H1 (cell line): ENCODE results near the gene CRELD1. TPM values are rescaled to one million over a fixed set of nuclear protein-coding genes. Genes with fewer than 3 reads are reported as not detected.

Source experiments
- CTCF ChIA-PET: fragments of 300-600 bp; sonication (Branson Sonifier 250); formaldehyde crosslinking; loops from one replicate; lab custom pipeline; 2021; ENCODE audit not compliant: partially characterized antibody; lab: Charles Lee
- POLR2A ChIA-PET: fragments of 300-600 bp; sonication (Branson Sonifier 250); formaldehyde crosslinking; loops from one replicate; lab custom pipeline; 2021; ENCODE audit warnings: inconsistent platforms; ENCODE audit not compliant: partially characterized antibody; lab: Charles Lee
- DNase-seq, 2 experiments: peaks; one replicate each; pipeline versions ENCODE4 v3.0.0 to v3.0.0-alpha.2; 2010 to 2022; ENCODE audit warnings: low spot score in 2 of 2, low read depth in 1 of 2, mixed read lengths in 1 of 2
- FAIRE-seq: peaks from 2 replicates; lab custom pipeline; 2011; peaks lifted over from hg19 to GRCh38; lab: Jason Lieb, UNC
- H2AFZ ChIP-seq: 2 replicates; pipeline ENCODE4 v1.8.1; 2012; ENCODE audit warnings: low read length, inconsistent platforms
- H2AK5ac ChIP-seq: 2 replicates; pipeline ENCODE4 v1.6.1; 2013; ENCODE audit warnings: low read depth, low read length
- H2BK120ac ChIP-seq: replicated peaks from 2 replicates; pipeline ENCODE3; 2013; ENCODE audit warnings: low read depth, low read length, inconsistent platforms
- H2BK12ac ChIP-seq: 2 replicates; pipeline ENCODE4 v1.6.1; 2013; ENCODE audit warnings: low read depth, low read length
- H2BK15ac ChIP-seq: 2 replicates; pipeline ENCODE4 v1.6.1; 2013; ENCODE audit warnings: low read length
- H2BK20ac ChIP-seq: 2 replicates; pipeline ENCODE4 v1.6.1; 2013; ENCODE audit warnings: low read length
- H2BK5ac ChIP-seq: 2 replicates; pipeline ENCODE4 v1.6.1; 2013; ENCODE audit warnings: low read depth, low read length
- H3K14ac ChIP-seq: 2 replicates; pipeline ENCODE4 v1.6.1; 2013; ENCODE audit warnings: inconsistent platforms; ENCODE audit not compliant: insufficient read length
- H3K18ac ChIP-seq: 2 replicates; pipeline ENCODE4 v1.6.1; 2013; ENCODE audit warnings: low read length; ENCODE audit errors: extremely low read depth
- H3K23ac ChIP-seq: 2 replicates; pipeline ENCODE4 v1.6.1; 2013; ENCODE audit warnings: inconsistent platforms; ENCODE audit not compliant: insufficient read length
- H3K23me2 ChIP-seq: 2 replicates; pipeline ENCODE4 v1.6.1; 2013; ENCODE audit warnings: low read depth, low read length
- H3K27ac ChIP-seq: 2 replicates; pipeline ENCODE4 v1.6.1; 2011; ENCODE audit warnings: low read depth, low read length, inconsistent platforms
- H3K27me3 ChIP-seq, 4 experiments: replicated peaks in 1 of 4; 1 replicate in 1 of 4; 2 replicates in 3 of 4; pipeline versions ENCODE4 v1.6.1 to v1.8.1; 2011 to 2013; ENCODE audit warnings: low read length in 3 of 4, mild to moderate bottlenecking in 3 of 4, inconsistent platforms in 2 of 4, mixed read lengths in 2 of 4, moderate library complexity in 1 of 4; ENCODE audit not compliant: control insufficient read depth in 3 of 4, insufficient read depth in 3 of 4; ENCODE audit errors: extremely low read depth in 1 of 4
- H3K36me3 ChIP-seq, 4 experiments: 2 replicates each; pipeline versions ENCODE4 v1.6.1 to v1.8.1; 2011 to 2013; ENCODE audit warnings: mild to moderate bottlenecking in 4 of 4, low read length in 3 of 4, moderate library complexity in 2 of 4, control low read depth in 1 of 4, inconsistent platforms in 1 of 4; ENCODE audit not compliant: insufficient read depth in 4 of 4, control insufficient read depth in 2 of 4
- H3K4ac ChIP-seq: replicated peaks from 2 replicates; pipeline ENCODE3; 2013; ENCODE audit warnings: low read length, low read depth, mixed read lengths, inconsistent platforms; ENCODE audit not compliant: insufficient read length
- H3K4me1 ChIP-seq, 4 experiments: replicated peaks in 1 of 4; 1 replicate in 1 of 4; 2 replicates in 3 of 4; pipeline versions ENCODE4 v1.6.1 to v1.8.1; 2011 to 2013; ENCODE audit warnings: low read length in 3 of 4, inconsistent platforms in 2 of 4, mixed read lengths in 1 of 4; ENCODE audit not compliant: insufficient read depth in 4 of 4, control insufficient read depth in 3 of 4
- H3K4me2 ChIP-seq, 2 experiments: 2 replicates each; pipeline versions ENCODE4 v1.6.1 to v1.8.1; 2011 to 2013; ENCODE audit warnings: low read depth in 2 of 2, low read length in 2 of 2, control low read depth in 1 of 2, inconsistent platforms in 1 of 2, mild to moderate bottlenecking in 1 of 2; ENCODE audit not compliant: insufficient read depth in 1 of 2
- H3K4me3 ChIP-seq, 4 experiments: fragments of 200-600, 300-600 bp in 1 of 4; sonication (generic), shearing (Covaris generic), sonication (Bioruptor Twin) in 1 of 4; 2 replicates each; pipeline versions ENCODE4 v1.5.1 to v1.8.1; 2011 to 2016; ENCODE audit warnings: low read length in 4 of 4, low read depth in 3 of 4, control low read depth in 2 of 4, inconsistent platforms in 2 of 4, mild to moderate bottlenecking in 2 of 4, mixed read lengths in 1 of 4, moderate library complexity in 1 of 4; ENCODE audit not compliant: insufficient read depth in 2 of 4; ENCODE audit errors: extremely low read depth in 1 of 4
- H3K56ac ChIP-seq: replicated peaks from 2 replicates; pipeline ENCODE3; 2013; ENCODE audit warnings: low read depth, mild to moderate bottlenecking, mixed read lengths, low read length, inconsistent platforms; ENCODE audit not compliant: insufficient read length
- H3K79me1 ChIP-seq: 2 replicates; pipeline ENCODE4 v1.6.1; 2013; ENCODE audit warnings: low read depth, low read length, control low read depth
- H3K79me2 ChIP-seq, 2 experiments: 2 replicates each; pipeline versions ENCODE4 v1.6.1 to v1.8.1; 2012 to 2013; ENCODE audit warnings: low read length in 2 of 2, mild to moderate bottlenecking in 2 of 2, inconsistent platforms in 1 of 2; ENCODE audit not compliant: insufficient read depth in 2 of 2, control insufficient read depth in 1 of 2
- H3K9ac ChIP-seq, 4 experiments: replicated peaks in 1 of 4; 1 replicate in 1 of 4; 2 replicates in 3 of 4; pipeline versions ENCODE4 v1.6.1 to v1.8.1; 2011 to 2013; ENCODE audit warnings: low read depth in 3 of 4, low read length in 3 of 4, control low read depth in 2 of 4, mild to moderate bottlenecking in 2 of 4, moderate library complexity in 2 of 4, inconsistent platforms in 1 of 4; ENCODE audit errors: extremely low read depth in 1 of 4
- H3K9me3 ChIP-seq, 2 experiments: 2 replicates each; pipeline versions ENCODE4 v1.6.1 to v1.8.1; 2012 to 2013; ENCODE audit warnings: mild to moderate bottlenecking in 2 of 2, moderate library complexity in 2 of 2, control low read depth in 1 of 2, inconsistent platforms in 1 of 2, low read depth in 1 of 2, low read length in 1 of 2, mixed read lengths in 1 of 2; ENCODE audit not compliant: insufficient read depth in 2 of 2
- H4K20me1 ChIP-seq, 2 experiments: replicated peaks in 1 of 2; 2 replicates each; pipeline versions ENCODE3 to v1.8.1; 2011 to 2013; ENCODE audit warnings: inconsistent platforms in 2 of 2, low read length in 2 of 2, mild to moderate bottlenecking in 1 of 2; ENCODE audit not compliant: insufficient read depth in 2 of 2, control insufficient read depth in 1 of 2
- H4K5ac ChIP-seq: 2 replicates; pipeline ENCODE4 v1.6.1; 2013; ENCODE audit warnings: low read length, low read depth, mixed read lengths, inconsistent platforms; ENCODE audit not compliant: insufficient read length
- H4K8ac ChIP-seq: 2 replicates; pipeline ENCODE4 v1.8.0; 2013; ENCODE audit warnings: mild to moderate bottlenecking, moderate library complexity, low read length, inconsistent platforms; ENCODE audit not compliant: insufficient read depth; ENCODE audit errors: extremely low read depth
- H4K91ac ChIP-seq: replicated peaks from 2 replicates; pipeline ENCODE3; 2013; ENCODE audit warnings: low read length, mixed read lengths, inconsistent platforms; ENCODE audit not compliant: insufficient read length
- BACH1 ChIP-seq: IDR thresholded peaks from 2 replicates; pipeline ENCODE4 v1.6.1; 2012; ENCODE audit warnings: low read length, improper control_type of control experiment
- CTCF ChIP-seq, 3 experiments: IDR thresholded peaks; 1 replicate in 2 of 3; 2 replicates in 1 of 3; pipeline versions ENCODE4 v1.5.1 to v1.6.1; 2011; ENCODE audit warnings: low read length in 3 of 3, mild to moderate bottlenecking in 3 of 3, inconsistent platforms in 2 of 3, low read depth in 1 of 3, moderate library complexity in 1 of 3; ENCODE audit not compliant: insufficient read depth in 1 of 3; ENCODE audit errors: control extremely low read depth in 1 of 3
- JUN ChIP-seq: IDR thresholded peaks from 2 replicates; pipeline ENCODE4 v1.6.1; 2011; ENCODE audit warnings: low read depth, mild to moderate bottlenecking, improper control_type of control experiment, low read length
- KDM1A ChIP-seq: fragments of 200-600, 300-600 bp; sonication (generic); IDR thresholded peaks from 2 replicates; pipeline ENCODE4 v1.7.1; 2016; ENCODE audit warnings: mild to moderate bottlenecking, low read length, borderline replicate concordance
- NANOG ChIP-seq: IDR thresholded peaks from 2 replicates; pipeline ENCODE4 v1.6.1; 2011; ENCODE audit warnings: low read length, low read depth, mild to moderate bottlenecking, inconsistent platforms; ENCODE audit not compliant: insufficient read depth, poor library complexity, severe bottlenecking
- RBBP5 ChIP-seq: IDR thresholded peaks from 2 replicates; pipeline ENCODE4 v1.7.1; 2012; ENCODE audit warnings: low read depth, mild to moderate bottlenecking, inconsistent platforms, low read length, moderate library complexity, borderline replicate concordance
- SIN3A ChIP-seq, 2 experiments: IDR thresholded peaks in 1 of 2; conservative IDR thresholded peaks in 1 of 2; 2 replicates each; pipeline ENCODE4 v1.6.1; 2011 to 2012; ENCODE audit warnings: low read length in 2 of 2, improper control_type of control experiment in 1 of 2, low read depth in 1 of 2, mild to moderate bottlenecking in 1 of 2
- SP2 ChIP-seq: IDR thresholded peaks from 2 replicates; pipeline ENCODE4 v1.6.1; 2012; ENCODE audit warnings: mild to moderate bottlenecking, low read length, inconsistent platforms
- SUZ12 ChIP-seq: fragments of 200-600 bp; sonication (generic); IDR thresholded peaks from 2 replicates; pipeline ENCODE4 v1.6.1; 2012; ENCODE audit warnings: mild to moderate bottlenecking, inconsistent platforms, low read length, moderate library complexity, mixed read lengths
- YY1 ChIP-seq: IDR thresholded peaks from 2 replicates; pipeline ENCODE4 v1.6.1; 2011; ENCODE audit warnings: low read depth, mild to moderate bottlenecking, low read length
- WGBS, 2 experiments: shearing (Covaris generic) in 1 of 2; methylation state at CpG; one replicate each; pipeline versions ENCODE4 v1.1.6 to v1.1.7; 2013 to 2015; ENCODE audit warnings: low lambda C conversion rate in 2 of 2, mixed read lengths in 2 of 2, inconsistent platforms in 1 of 2, low coverage in 1 of 2, missing lambda C conversion rate in 1 of 2; ENCODE audit not compliant: insufficient replicate concordance in 2 of 2, insufficient coverage in 1 of 2, insufficient read length in 1 of 2; ENCODE audit errors: extremely low coverage in 1 of 2, missing lambda C conversion rate in 1 of 2; 5-methylcytosine and 5-hydroxymethylcytosine counted together
- polyA plus RNA-seq, 7 experiments: library from polyadenylated mRNA; depleted of rRNA in 3 of 7; stranded (reverse) in 5 of 7; unstranded in 2 of 7; fragments of >200 nt in 5 of 7; fragments of 200-250 nt in 2 of 7; gene quantifications; 1 replicate in 5 of 7; 2 replicates in 1 of 7; 4 replicates in 1 of 7; pipeline versions ENCODE4 v1.2.1 to v1.2.3, GENCODE V29; 2011 to 2013; ENCODE audit warnings: missing spikeins in 2 of 7, mixed read lengths in 2 of 7
- total RNA-seq: library from RNA; stranded (reverse); fragmentation: NEBNext Ultra II Directional; extraction: Animal tissue kit (Norgen Biotek cat#: 25700); gene quantifications from 2 replicates; pipeline ENCODE4 v1.2.1, GENCODE V29; 2021

The CRELD1 gene
- total and polyA plus RNA-seq, 2 of the 8 experiments (the other 6 are each of a cell fraction or from before 2014, with no cell fraction given), result 12.9 to 15.1 TPM

- no peak overlapping the region for H3K23ac ChIP-seq
- CTCF ChIA-PET, result interaction anchor here (0.6 to 1.8 kb wide), 6 partner anchors 9 to 117 kb away, joined by 3 to 14 read pairs (median 3); partner anchors contain the start of gene IL17RC
- no peaks in the 10 kb centered on the region for H3K79me1 ChIP-seq
- no peak overlapping the region for H3K4me2 ChIP-seq
- no peaks in the 10 kb centered on the region for H3K79me2 ChIP-seq
- no peak for DNase-seq
- H2AFZ ChIP-seq, result no peak overlapping the region
- no peak overlapping the region for H2BK5ac ChIP-seq
- peaks cover 0 to under 1% of the 10 kb centered on the region in 2 experiments for H4K20me1 ChIP-seq
- H3K4ac ChIP-seq, result no peak overlapping the region
- peaks cover 0 to 4% of the 10 kb centered on the region in 2 experiments; a peak in 1 of 4 replicates for H3K9me3 ChIP-seq
- no peak overlapping the region for H4K91ac ChIP-seq
- no peak for FAIRE-seq
- H2BK20ac ChIP-seq, result no peak overlapping the region
- no peak overlapping the region; the same call in 1 of the 2 replicates for H2BK15ac ChIP-seq
- no peaks in the 10 kb centered on the region; a peak in 3 of 8 replicates for H3K36me3 ChIP-seq
- H2BK120ac ChIP-seq, result no peak overlapping the region
- no peak overlapping the region for H3K56ac ChIP-seq
- H3K9ac ChIP-seq, result no peak overlapping the region
- POLR2A ChIA-PET, result interaction anchor here (0.8 to 1.9 kb wide), 4 partner anchors 8 to 11 kb away, joined by 3 to 16 read pairs (median 4); partner anchors contain the start of genes CRELD1 and PRRT3
- WGBS, 2 experiments, result 96% methylated on average over 11 of the region's 11 CpGs; no CpG with 5 or more reads in 1 of the 2 experiments
- no peak overlapping the region for H3K14ac ChIP-seq
- H2BK12ac ChIP-seq, result no peak overlapping the region
- peaks cover 18% of the 10 kb centered on the region; the same call in 1 of the 2 replicates for H3K23me2 ChIP-seq
- no peak overlapping the region for H3K27ac ChIP-seq
- H3K4me3 ChIP-seq, result no peak overlapping the region
- H3K4me1 ChIP-seq, result peaks cover 0 to 8% (median 4%) of the 10 kb centered on the region in 4 experiments; a peak in 5 of 7 replicates
- H2AK5ac ChIP-seq, result no peak overlapping the region
- no peak overlapping the region for H4K5ac ChIP-seq
- H4K8ac ChIP-seq, result no peak overlapping the region
- no peaks in the 10 kb centered on the region for H3K27me3 ChIP-seq
- H3K18ac ChIP-seq, result no peak overlapping the region
- TF ChIP-seq CTCF (IDR thresholded peaks at IDR 0.05; ENCODE audit: control extremely low read depth in 1 of 3, insufficient read depth in 1 of 3, low read depth in 1 of 3, low read length in 3 of 3) (no peak), SUZ12 (no peak), SIN3A (conservative IDR thresholded peaks at IDR 0.05 in 1 of 2, IDR thresholded peaks at IDR 0.05 in 1 of 2; ENCODE audit: low read depth in 1 of 2, low read length in 2 of 2) (no peak), SP2 (no peak), RBBP5 (no peak), BACH1 (no peak), NANOG (no peak), JUN (no peak), KDM1A (no peak), YY1 (no peak)
Measured at GRCh38 chr3:9944271-9944670, 10.6 kb downstream of the CRELD1 start.
